ENCODE data around the gene CD63.

Gene CD63

GRCh38 chr12:55720894-55721444 lies 7.8 kb downstream of the CD63 start:
- no peak for DNase-seq (ENCODE audit: low read depth)

GRCh38 chr12:55720071-55720564 lies 8.7 kb downstream of the CD63 start, which contains the start of gene RDH5:
TSS of gene RDH5 (plus strand) at chr12:55720393. CDS start at chr12:55721185, 792 bp downstream.
- DNase-seq (ENCODE audit: low read depth) = no peak

GRCh38 chr12:55719371-55719770 lies 9.4 kb downstream of the CD63 start:
- DNase-seq (ENCODE audit: low read depth) = no peak

DNA sequence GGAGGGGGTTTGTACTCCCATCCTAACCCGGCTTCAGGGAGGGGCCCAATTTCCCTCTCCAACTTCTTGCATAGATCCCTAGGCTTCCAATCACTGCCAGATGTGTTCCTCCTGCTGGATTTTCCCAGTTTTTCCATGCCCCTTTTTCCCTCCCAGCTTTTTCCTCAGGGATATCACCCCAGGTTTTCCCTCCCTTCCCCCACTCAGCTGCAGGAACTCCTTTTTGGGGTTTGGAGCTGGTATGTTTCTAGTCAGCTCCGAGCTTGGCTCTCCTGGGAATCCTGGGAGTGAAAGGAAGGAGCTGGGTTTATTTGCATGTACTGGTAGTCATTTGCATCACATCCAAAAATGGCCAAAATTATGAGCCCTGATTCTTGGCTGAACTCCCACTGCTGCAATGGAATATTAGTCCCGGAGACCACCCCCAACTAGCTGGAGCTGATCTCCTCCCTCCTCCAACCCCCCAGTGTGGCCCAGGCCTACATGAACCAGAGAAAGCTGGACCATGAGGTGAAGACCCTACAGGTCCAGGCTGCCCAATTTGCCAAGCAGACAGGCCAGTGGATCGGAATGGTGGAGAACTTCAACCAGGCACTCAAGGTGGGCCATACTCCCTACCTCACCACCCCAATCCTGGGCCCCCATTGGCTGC lies 10.1 kb downstream of the CD63 start:
- no peak for DNase-seq (ENCODE audit: low read depth)

DNA sequence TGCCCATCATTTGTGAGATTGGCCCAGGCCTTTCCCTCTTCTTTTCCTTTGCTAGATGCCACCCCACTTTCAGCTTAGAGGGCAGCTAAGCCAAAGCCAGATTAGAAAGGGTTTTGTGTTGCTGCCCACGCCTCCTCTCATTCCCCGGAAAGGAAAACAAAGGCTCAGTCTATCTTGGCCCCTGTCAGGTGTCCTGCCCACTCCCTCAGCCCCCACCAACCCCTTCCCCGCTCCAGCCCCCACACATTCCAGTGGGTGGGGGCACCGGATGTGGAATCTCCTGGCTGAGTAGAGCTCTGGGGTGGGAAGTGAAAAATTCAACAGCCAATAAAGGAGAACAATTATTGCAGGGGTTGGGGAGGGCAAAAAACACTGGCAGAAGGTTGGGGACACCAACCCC lies 10.8 kb downstream of the CD63 start:
- no peak for DNase-seq (ENCODE audit: low read depth)

GRCh38 chr12:55717011-55718007 lies 11.5 kb downstream of the CD63 start:
- no peak for DNase-seq (ENCODE audit: low read depth)

DNA sequence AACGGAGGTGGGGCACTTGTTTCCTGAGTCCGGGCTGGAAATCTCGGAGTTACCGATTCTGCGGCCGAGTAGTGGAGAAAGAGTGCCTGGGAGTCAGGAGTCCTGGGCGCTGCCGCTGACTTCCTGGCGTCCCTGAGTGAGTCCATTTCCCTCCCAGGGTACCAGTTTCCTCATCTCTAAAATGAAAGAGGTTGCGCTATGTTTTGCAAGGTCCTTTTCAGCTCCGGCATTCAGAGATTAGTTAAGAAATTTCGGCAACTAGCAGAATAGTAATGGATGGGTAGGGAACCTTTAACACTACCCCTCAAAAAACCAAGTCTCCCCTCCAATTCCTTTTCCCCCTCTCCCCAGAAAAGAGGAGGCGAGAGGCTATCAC lies 12.2 kb downstream of the CD63 start:
- no peak for DNase-seq (ENCODE audit: low read depth)

DNA sequence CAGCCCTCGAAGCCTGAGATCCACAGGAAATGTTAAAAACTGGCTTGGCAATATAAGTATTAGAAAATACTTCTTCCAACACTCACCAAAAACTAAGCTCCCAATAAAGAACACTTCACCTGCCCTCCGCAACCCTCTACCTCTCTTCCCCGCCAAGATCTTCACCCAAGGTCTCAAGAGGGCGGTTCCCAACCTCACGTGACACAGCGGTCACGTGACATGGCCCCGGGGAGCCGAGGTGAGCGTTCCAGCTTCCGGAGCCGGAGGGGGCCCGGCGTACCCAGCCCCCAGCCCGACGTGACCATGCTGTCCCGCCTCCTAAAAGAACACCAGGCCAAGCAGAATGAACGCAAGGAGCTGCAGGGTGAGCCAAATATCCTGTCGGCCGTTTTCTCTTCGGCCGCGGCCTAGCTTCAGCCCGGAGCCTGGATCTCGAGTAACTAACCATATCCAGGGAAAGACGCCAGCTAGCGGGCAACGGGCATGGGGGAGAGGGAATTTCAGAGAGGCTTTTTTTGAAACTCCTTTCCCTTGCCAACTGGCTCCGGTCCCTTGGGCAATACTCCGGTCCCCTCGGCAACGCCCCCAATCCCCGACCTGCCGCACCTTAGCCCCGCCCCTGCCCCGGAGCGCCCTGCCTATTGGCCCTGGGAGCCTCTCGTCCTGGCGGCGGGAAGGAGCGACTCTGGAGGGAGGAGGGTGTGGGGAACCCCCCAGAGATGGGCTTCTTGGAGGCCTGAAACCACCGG lies 12.8 kb downstream of the CD63 start, which contains the start of gene BLOC1S1:
Gene BLOC1S1 (plus strand): TSS at position 214 of the 749 bp plus-strand sequence. CDS start 6 bp downstream, at position 220.
- DNase-seq (ENCODE audit: low read depth) = no peak

- DNase-seq (ENCODE audit: low read depth) = no peak
These were observed 13.5 kb downstream of the CD63 start for GRCh38 chr12:55715169-55715764.

DNA sequence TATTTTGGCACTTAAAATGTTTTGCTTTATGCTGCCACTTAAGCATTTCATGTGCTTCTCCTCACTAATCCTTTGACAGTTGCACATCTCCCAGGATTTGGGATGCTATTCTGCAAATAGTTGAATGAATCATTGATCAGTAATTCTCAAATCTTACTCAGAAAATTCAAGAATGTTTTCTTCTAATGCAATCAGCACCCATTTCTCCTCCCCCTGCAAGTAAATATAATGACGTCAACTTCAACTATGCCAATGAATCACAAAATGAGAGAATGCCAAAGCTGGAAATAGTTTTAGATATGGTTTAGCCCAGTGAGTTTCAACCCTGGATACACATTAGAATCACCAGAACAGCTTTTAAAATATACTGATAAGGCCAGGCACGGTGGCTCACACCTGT lies 15.1 kb downstream of the CD63 start:
- no peak for DNase-seq (ENCODE audit: low read depth)

DNA sequence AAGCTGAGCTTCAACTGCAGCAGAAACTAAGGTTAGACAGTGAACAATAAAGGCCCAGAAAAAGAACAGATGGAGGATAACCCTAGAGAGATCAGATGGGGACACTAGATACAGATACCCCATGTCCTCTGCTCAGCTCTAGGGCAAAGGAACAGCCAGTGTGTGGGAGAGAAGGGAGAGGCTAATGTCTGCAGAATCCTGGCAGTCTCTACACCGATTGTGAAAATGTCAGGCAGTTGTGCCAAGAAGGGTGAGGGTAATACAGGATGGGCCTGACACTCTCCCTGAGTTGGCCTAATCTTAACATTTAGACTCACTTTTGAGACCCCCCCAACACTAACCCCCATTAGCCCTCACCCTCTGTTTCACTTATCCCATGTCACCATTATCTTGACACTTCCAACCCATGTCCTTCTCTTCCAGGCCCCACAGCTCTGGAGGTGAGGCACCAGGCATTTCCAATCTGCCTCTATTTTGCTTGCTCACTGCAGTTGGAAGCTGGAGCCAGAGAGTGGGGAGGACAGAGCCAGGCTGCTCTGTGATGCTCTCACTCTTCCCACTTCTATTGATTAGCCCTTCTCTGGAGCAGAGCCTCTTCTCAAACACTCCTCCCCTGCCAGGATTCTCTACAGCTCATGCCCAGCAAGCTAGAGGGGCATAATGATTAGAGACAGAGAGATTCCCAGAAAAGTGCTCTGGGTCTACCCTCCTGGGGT lies 16.0 kb downstream of the CD63 start:
- DNase-seq (ENCODE audit: low read depth) = no peak

- DNase-seq (ENCODE audit: low read depth) = no peak
These were observed 16.8 kb downstream of the CD63 start for GRCh38 chr12:55711786-55712553.

DNA sequence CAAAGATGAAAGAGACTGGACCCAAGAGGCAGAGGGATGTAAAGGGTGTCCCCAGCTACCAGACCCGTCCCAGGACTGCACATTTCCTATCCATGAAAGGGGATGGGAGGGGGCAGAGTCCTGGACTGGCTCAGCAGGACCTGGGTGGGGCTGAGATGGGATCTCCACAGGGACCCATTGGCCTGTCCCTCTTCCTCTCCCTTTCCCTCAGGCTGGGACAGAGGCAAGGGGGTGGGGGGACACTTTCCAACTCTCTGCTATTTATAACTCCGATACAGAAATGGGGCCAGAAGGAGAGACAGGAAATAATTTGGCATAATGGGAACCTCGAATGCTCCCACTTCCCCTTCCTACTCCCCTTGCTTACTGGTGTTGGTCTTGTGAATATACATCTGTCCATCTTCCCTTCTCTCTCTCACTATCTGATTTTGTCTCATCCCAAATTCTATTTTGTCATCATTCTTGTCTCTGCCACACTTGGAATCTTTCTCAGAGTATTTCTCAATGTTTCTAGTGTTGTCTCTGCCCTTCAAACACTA lies 20.0 kb downstream of the CD63 start:
- no peak for DNase-seq (ENCODE audit: low read depth)

DNA sequence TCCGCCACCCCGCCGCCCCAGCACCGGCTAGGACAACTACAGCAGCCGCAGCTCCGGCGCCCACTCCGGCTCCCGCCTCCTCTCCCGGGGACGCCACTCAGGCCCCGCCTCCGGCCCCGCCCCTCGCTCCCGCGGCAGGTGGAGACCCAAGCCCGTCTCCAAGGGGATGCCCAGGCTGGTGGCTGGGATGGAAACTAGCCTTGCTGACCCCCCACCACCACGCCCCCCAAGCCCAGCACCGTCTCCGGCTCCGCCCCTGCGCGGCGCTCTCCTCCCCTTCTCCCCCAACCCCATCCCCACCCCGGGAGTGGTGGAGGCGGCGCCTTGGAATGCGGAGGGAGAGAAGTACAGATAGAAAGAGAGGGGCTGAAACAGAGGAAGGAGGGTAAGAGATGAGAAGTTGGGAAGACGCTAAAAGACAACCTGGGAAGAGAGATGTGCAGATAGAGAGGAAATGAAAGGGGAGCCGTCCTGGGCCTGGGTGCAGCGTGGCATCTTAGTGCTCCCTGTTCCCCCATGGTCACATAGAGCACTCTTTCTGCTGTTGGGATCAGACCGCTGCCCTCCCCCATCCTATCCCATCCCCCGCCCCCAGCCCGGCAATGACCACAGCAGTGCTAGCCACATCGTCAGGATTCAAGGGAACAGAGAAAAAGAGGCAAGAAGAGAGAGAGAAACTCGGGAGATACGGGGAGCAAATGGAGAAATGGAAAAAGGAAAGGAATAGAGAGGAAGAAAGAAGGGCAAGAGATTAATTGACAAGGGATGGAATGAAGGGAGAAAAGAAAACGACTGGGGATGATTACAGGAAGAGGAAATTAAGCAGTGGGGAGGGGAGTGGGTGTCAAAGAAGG lies 20.7 kb downstream of the CD63 start, which contains the start of gene ITGA7:
Gene ITGA7 (minus strand): TSS at position 64 of the 854 bp plus-strand sequence. CDS start 222 bp downstream, outside the sequence.
- DNase-seq (ENCODE audit: low read depth) = no peak

GRCh38 chr12:55707219-55707671 lies 21.6 kb downstream of the CD63 start:
- no peak for DNase-seq (ENCODE audit: low read depth)

- DNase-seq (ENCODE audit: low read depth) = no peak
These were observed 22.1 kb downstream of the CD63 start for GRCh38 chr12:55706568-55707218.

DNA sequence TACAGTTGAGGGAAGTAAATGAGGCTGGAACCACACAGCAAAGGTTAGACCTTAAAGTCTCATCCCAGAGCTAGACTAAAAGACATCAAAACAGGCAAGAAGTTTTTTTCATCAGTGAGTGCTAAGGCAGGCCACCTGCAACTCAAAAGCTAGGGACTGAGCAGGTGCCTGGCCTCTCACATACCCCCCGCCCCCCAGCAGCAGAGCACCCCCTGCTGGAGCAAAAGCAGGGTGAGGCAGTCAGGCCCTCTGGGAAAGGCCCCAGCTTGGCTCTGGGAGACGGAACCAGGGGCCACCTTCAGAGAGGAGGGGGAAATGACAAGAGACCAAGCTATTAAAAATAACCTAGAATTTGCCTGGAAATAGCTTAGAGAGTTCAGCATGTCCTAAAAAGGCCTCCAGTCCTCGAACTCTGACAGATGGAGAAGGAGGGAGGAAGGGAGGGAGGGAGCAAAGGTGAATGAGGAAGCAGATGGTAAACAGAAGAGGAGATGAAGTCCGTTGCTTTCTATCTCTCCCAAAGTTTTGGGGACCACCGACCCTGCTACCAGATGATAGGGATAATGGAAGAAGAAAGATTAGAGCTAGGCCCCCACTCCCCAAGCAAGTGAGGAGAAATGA lies 22.9 kb downstream of the CD63 start:
- no peak for DNase-seq (ENCODE audit: low read depth)

Data from non-pigmented ciliary epithelial cell (primary cell).